Measurements from ENCODE around the gene ARHGEF26.

The ARHGEF26 gene

DNA sequence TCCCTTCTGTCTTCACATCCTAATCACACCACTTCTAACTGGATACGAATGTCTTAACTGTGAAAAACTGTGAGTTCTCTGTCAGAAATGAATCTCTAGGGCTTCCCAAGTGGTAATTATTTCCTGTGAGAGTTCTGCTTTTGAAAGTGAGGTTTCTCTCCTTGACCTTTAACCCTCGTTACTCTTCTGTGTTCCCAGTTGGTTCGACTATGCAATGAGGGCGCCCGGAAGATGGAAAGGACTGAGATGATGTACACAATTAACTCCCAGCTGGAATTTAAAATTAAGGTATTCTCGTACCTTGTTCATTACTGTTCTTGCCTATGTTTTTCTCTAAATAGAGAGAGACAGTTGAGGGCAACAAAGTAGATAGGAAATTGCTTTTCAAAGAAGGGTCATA is 96.5 kb downstream of the ARHGEF26 start:
- DNase-seq = no peak

DNA sequence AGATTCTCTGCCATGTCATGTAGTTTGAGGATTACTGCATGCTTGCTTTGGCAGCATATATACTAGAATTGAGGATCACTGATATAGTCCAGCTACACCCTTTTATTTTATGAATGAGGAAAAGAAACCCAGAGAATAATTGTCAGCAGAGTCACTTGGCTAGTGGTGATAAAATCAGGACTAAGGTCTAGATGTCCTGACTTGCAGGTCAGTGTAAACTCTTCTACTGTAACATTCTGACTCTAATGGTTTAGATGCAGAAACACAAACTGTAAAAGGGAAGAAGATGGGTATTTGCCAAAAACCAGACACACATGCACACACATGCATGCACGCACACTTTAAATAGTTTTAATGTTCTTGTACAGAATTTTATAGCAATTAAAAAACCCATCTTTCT is 97.5 kb downstream of the ARHGEF26 start:
- no peak for DNase-seq

DNA sequence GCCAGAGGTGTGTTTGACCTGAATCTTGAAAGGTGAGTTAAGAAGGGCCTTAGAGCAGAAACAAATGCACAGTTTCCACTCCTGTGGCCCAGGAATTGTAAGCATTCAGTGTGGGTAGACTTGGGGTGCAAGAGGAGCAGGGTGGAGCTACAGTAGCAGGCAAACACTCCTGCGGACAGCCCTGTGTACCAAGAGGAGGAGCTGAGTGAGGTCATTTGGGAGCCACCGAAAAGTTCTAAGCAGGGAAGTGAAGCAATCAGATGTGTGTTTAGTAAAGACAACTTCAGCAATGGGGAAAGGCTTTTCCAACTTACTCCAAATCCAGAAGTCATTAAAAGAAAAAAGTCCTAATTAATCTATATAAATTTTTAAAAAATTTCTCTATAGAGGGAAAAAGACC is 99.3 kb downstream of the ARHGEF26 start:
- no peak for DNase-seq

GRCh38 chr3:154223519-154223918 is 102.3 kb downstream of the ARHGEF26 start:
- no peak for DNase-seq

- no peak for DNase-seq
Measured at GRCh38 chr3:154224366-154224765, 103.2 kb downstream of the ARHGEF26 start.

- no peak for DNase-seq
Measured at GRCh38 chr3:154224866-154225265, 103.7 kb downstream of the ARHGEF26 start.

DNA sequence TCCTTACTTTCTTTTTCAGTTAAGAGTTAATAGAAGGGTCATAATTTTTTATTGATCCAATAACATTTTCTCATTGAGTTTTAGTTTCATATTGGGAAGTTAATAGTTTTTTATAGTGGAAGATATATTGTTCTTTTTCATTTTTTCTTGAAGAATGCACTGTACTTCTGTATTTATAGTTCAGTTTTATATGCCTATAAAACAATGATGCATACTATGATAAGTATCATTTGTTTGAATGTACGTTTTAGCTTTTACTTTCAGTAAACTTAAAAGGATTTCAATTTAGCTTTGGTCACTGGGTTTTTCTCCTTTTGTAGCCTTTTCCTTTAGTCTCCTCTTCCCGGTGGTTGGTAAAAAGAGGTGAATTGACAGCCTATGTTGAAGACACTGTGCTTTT is 104.3 kb downstream of the ARHGEF26 start:
- DNase-seq = no peak

DNA sequence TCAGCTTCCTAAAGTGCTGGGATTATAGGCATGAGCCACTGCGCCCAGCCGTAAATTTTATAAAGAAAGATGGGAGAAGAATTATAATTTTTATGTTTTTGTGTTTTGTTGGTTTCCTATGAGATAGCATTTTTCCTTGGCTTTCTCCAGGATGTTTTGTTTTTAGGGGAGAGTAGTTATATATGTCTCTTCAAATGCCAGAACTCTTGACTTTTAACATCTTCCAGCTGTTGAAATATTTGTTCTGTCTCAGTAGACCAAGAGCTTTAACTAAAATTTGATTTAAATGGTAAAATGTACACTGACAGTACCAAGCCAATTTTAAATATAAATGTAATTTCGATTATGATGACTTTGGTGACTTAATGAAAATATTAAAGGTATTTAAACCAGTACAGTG is 106.3 kb downstream of the ARHGEF26 start:
- DNase-seq = no peak

- no peak for DNase-seq
Measured at GRCh38 chr3:154228561-154229216, 107.5 kb downstream of the ARHGEF26 start.

DNA sequence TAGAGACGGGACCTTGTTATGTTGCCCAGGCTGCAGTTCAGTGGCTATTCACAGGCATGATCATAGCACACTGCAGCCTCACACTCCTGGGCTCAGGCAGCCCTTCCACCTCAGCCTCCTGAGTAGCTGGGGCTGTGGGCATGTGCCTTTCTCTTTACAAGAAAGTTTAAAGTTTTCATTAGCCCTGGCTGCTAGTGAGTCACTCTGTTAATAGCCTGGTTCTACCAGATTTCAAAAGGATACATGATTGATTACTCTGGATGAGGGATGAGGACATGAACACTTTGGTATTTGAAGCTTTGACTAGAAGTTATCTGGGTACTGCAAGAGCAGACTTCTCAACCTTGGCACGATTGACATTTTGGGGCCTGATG is 108.0 kb downstream of the ARHGEF26 start:
- no peak for DNase-seq

GRCh38 chr3:154235330-154235729 is 114.1 kb downstream of the ARHGEF26 start:
- DNase-seq = no peak

DNA sequence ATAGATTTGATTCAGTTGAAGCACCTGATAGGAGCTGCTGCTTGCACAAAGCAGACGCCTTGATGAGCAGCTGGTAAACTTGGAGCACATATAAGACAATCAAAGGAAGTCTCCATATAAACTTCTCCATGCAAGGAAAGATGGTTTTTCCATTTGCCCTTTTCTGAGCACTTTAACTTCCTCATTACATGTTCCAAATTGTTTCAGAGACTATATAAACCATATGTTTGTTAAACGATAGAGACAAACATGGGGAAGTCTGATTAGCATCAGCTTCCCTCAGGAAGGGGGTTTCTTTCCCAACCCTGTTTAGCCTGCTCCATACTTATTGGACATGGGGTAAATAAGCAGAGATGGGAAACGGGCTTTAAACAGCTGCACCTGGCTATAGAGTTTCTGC is 115.1 kb downstream of the ARHGEF26 start:
- DNase-seq = no peak

DNA sequence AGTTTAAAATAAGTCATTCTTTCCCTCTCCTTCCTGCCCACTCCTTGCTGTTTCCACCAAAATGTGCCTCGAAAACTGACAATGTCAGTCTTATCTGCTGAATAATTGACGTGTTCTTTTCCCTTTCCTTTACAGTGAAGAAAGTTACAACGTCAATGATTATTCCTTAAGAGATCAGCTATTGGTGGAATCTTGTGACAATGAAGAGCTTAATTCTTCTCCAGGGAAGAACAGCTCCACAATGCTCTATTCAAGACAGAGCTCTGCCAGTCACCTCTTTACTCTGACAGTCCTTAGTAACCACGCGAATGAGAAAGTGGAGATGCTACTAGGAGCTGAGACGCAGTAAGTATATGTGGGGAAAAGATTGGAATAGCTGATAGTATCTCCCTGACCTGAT is 119.0 kb downstream of the ARHGEF26 start:
- DNase-seq = no peak

GRCh38 chr3:154241496-154241895 is 120.3 kb downstream of the ARHGEF26 start:
- no peak for DNase-seq

- DNase-seq = no peak
Measured at GRCh38 chr3:154242766-154243165, 121.6 kb downstream of the ARHGEF26 start.

DNA sequence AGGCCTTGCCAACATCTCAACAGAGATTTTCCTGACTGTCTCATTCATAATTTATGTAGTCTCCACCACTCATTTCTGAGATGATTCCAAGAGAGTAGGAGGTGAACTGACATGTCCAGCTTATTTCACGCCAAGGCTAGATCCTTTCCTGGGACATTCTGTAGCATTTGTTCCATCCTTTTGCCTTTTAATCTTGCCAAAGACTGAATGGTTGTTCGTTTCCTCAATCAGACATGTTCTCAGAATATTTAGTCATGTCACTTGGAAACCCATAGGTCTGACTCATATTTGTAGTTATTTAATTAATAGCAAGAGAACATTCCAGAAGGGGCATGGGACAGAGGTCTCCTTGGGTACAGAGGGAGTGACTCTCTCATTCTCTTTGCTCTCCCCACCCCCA is 122.2 kb downstream of the ARHGEF26 start:
- no peak for DNase-seq

DNA sequence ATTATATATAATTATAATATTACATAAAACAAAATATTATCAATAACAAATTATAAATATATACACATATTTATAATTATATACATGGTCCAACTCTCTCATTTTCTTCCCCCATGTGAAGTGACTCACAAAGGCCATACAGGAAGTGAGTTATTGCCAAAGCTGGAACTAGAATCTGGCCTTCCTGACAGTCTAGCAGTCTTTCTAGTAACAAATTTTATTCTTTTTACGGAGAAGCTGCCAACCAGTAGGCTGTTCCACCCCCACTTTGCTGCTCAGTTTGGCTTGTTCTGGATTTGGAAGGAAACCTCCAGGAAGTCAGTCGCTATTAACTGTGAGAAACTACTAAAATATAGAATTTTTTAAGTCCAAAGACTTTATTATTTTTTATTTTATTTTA is 123.5 kb downstream of the ARHGEF26 start:
- DNase-seq = no peak

GRCh38 chr3:154247806-154248415 is 126.7 kb downstream of the ARHGEF26 start:
- DNase-seq = no peak

- DNase-seq = no peak
Measured at GRCh38 chr3:154250291-154250690, 129.1 kb downstream of the ARHGEF26 start.

DNA sequence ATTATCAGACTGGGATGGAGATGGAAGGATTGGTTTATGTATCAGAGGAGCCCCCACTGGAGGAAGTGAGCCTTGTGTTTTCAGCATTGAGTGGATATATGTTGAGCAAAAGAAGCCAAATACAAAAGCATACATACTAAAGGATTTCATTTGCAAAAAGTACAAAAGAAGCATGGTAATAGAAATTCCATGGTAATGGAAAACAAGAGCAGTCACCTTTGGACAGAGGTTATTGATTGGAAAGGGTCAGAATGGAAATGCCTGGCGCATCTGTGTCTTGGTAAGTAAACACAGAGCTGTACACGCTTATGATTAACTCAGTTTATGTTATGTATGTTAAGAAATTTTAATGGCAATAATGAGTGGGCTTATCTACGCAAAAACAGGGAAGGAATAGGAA is 130.4 kb downstream of the ARHGEF26 start:
- no peak for DNase-seq

- peak; percentile 82 for DNase-seq
Measured at GRCh38 chr3:154252759-154253638, 131.8 kb downstream of the ARHGEF26 start.

DNA sequence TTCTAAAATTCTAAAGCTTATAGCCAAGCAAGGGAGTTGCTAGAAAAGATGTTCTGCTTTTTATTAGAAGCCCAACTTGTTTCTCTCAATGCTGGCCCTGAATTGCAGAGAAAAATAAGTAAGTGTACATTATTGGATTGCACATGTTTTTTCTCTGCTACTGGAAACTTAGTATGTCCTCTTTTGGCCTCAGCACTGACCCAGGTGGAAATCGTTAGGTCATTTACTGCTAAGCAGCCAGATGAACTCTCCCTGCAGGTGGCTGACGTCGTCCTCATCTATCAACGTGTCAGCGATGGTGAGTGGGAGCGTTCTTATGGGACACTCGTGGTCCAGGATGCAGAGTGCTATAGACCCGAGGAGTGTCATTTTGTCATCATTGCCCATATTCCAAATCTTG is 133.3 kb downstream of the ARHGEF26 start:
- no peak for DNase-seq

GRCh38 chr3:154273381-154273780 is 152.2 kb downstream of the ARHGEF26 start:
- DNase-seq = no peak

DNA sequence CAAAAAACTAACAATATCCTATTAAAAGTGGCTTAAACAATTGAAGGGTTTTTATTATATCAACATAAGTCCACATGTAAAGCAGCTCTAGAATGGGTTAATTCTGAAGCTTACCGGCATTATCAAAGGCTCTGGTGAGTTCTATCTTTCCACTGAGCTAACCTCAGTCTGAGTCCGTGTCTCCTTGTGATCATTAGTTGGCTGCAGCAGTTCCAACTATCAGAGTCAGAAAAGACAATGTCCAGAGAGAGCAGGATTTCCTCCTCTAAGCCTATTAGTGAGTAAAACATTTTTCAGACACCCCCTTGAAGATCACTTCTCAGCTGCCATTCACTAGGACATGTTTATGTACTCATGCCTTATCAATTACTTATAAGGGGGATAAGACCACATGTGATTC is 153.2 kb downstream of the ARHGEF26 start:
- DNase-seq = no peak
